ENCODE data around the gene ARFIP1. TPM values are rescaled to one million over a fixed set of nuclear protein-coding genes. Genes with fewer than 3 reads are reported as not detected.
A peak's percentile ranks its signal among the peaks of the same experiment; 100 is the strongest.

Gene ARFIP1
- total and polyA plus RNA-seq, 4 experiments from 2014 or later: 12.5 to 16.5 (median 14.1) TPM

- peak overlapping the region; percentile 12 to 87 (median 60) for H3K27ac Mint-ChIP-seq
- DNase-seq: no peak
- intact Hi-C loops (cut with micrococcal nuclease): no loop called here
- no peaks in the 10 kb centered on the region for H3K9me3 Mint-ChIP-seq
- Histone ChIP-seq H3K4me1 (ENCODE audit: insufficient read depth, low read length) (peaks cover 31% of the 10 kb centered on the region), H3K9me3 (ENCODE audit: control insufficient read depth in 1 of 2, low read length in 2 of 2) (no peaks in the 10 kb centered on the region), H3K4me3 (ENCODE audit: low read length in 2 of 2) (no peak overlapping the region), H3K27ac (ENCODE audit: low read depth, low read length) (no peak overlapping the region), H3K36me3 (ENCODE audit: insufficient read depth, low read length) (no peaks in the 10 kb centered on the region), H3K27me3 (ENCODE audit: insufficient read depth, low read length) (no peaks in the 10 kb centered on the region)
- ChIA-PET CTCF (ENCODE audit: partially characterized antibody) (no interaction called here), POLR2A (ENCODE audit: partially characterized antibody) (no interaction called here)
- H3K4me1 Mint-ChIP-seq: peaks cover 29 to 52% (median 40%) of the 10 kb centered on the region in 4 donors
- H3K36me3 Mint-ChIP-seq: peaks cover 3% of the 10 kb centered on the region in 2 donors
- H3K4me3 Mint-ChIP-seq: peak overlapping the region in 7 of 8 donors; percentile 23 to 68 (median 64)
- H3K27me3 Mint-ChIP-seq: no peaks in the 10 kb centered on the region
Observed at GRCh38 chr4:152785639-152786615, 6.2 kb downstream of the ARFIP1 start.

DNA sequence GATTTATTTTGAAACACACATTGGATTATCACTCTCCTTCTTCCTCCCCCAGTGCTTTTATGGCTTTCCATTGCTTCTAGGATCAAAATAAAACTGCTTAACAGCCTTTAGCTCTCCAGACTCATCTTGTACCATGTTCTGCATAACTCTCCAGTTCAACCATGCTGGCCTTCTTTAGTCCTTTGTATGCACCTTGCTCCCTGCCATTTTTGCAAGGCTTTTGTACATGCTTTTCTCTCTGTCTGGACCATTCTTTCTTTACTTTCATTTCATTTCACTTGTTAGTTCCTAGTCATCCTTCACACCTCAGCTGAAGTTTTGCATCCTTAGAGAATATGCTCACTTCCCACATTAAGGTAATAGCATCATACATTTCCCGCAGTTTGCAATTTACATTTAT, 6.9 kb downstream of the ARFIP1 start:
- peaks cover 26 to 49% (median 37%) of the 10 kb centered on the region in 4 donors for H3K4me1 Mint-ChIP-seq
- peak overlapping the region; percentile 0 to 87 (median 60) for H3K27ac Mint-ChIP-seq
- H3K4me3 ChIP-seq (ENCODE audit: low read length in 2 of 2): no peak overlapping the region
- peaks cover 26% of the 10 kb centered on the region for H3K4me1 ChIP-seq (ENCODE audit: insufficient read depth, low read length)
- no peaks in the 10 kb centered on the region for H3K36me3 ChIP-seq (ENCODE audit: insufficient read depth, low read length)
- ChIA-PET POLR2A (ENCODE audit: partially characterized antibody) (no interaction called here), CTCF (ENCODE audit: partially characterized antibody) (no interaction called here)
- no peaks in the 10 kb centered on the region for H3K9me3 ChIP-seq (ENCODE audit: control insufficient read depth in 1 of 2, low read length in 2 of 2)
- H3K27me3 ChIP-seq (ENCODE audit: insufficient read depth, low read length): no peaks in the 10 kb centered on the region
- intact Hi-C loops (cut with micrococcal nuclease): no loop called here
- peaks cover 3% of the 10 kb centered on the region in 2 donors for H3K36me3 Mint-ChIP-seq
- no peaks in the 10 kb centered on the region for H3K9me3 Mint-ChIP-seq
- H3K27me3 Mint-ChIP-seq: no peaks in the 10 kb centered on the region
- H3K4me3 Mint-ChIP-seq: peak overlapping the region; percentile 10 to 68 (median 64)
- no peak overlapping the region for H3K27ac ChIP-seq (ENCODE audit: low read depth, low read length)
- DNase-seq: no peak

DNA sequence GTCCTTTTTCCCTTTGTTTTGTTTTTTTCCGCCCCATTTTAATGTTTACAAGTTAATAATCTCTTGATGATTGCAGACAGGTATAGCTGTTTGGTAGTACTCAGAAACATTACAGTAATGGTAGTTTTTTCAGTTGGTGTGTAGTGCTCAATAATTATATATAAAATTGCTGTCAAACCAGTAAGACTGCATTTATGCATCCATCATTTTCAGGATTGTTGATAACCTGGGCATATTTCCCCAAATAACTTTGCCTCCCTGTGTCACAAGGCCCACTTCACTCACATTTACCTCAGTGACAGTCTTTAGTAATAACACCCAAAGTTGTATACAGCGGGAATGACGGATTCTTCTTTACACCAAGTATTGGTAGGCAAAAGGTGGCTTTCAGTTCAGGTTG, 16.1 kb downstream of the ARFIP1 start:
- Histone ChIP-seq H3K36me3 (ENCODE audit: insufficient read depth, low read length) (no peaks in the 10 kb centered on the region), H3K27me3 (ENCODE audit: insufficient read depth, low read length) (no peaks in the 10 kb centered on the region), H3K9me3 (ENCODE audit: control insufficient read depth in 1 of 2, low read length in 2 of 2) (no peaks in the 10 kb centered on the region), H3K4me1 (ENCODE audit: insufficient read depth, low read length) (no peaks in the 10 kb centered on the region), H3K27ac (ENCODE audit: low read depth, low read length) (no peak overlapping the region), H3K4me3 (ENCODE audit: low read length in 2 of 2) (no peak overlapping the region)
- no peak for DNase-seq
- Mint-ChIP-seq H3K4me1 (peaks cover 10 to 14% (median 13%) of the 10 kb centered on the region in 4 donors), H3K9me3 (no peaks in the 10 kb centered on the region), H3K27me3 (no peaks in the 10 kb centered on the region), H3K27ac (no peak overlapping the region), H3K36me3 (peaks cover 0 to 5% of the 10 kb centered on the region in 2 donors), H3K4me3 (peak overlapping the region in 1 of 8 donors; percentile 56)
- ChIA-PET CTCF (ENCODE audit: partially characterized antibody) (no interaction called here), POLR2A (ENCODE audit: partially characterized antibody) (no interaction called here)
- intact Hi-C loops (cut with micrococcal nuclease): no loop called here

DNA sequence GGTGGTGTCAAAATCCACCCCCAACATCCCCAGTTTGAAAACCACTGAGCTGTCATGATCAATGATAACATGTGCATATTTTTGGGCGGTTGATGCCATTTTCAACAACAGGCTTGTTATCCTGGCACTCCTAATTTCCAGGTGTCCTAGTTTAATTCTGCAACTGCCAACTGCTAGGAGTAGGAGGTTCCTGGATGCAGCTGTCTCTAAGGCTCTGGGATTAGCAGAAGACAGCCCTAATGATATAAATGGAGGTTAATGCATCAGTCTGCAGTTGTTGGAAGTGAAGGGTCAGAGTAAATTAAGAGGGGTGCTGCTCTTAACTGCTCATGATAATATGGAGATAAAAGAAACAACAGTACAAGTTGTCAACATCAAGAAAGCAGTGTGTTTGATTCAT, 23.8 kb downstream of the ARFIP1 start:
- ChIA-PET POLR2A (ENCODE audit: partially characterized antibody) (interaction anchor here (1.6 kb wide), 1 partner anchor 11 kb away, joined by 3 read pairs; no protein-coding TSS in a partner anchor), CTCF (ENCODE audit: partially characterized antibody) (no interaction called here)
- Histone ChIP-seq H3K9me3 (ENCODE audit: control insufficient read depth in 1 of 2, low read length in 2 of 2) (no peaks in the 10 kb centered on the region), H3K4me3 (ENCODE audit: low read length in 2 of 2) (no peak overlapping the region), H3K36me3 (ENCODE audit: insufficient read depth, low read length) (no peaks in the 10 kb centered on the region), H3K27ac (ENCODE audit: low read depth, low read length) (no peak overlapping the region), H3K4me1 (ENCODE audit: insufficient read depth, low read length) (peaks cover 9% of the 10 kb centered on the region), H3K27me3 (ENCODE audit: insufficient read depth, low read length) (no peaks in the 10 kb centered on the region)
- Mint-ChIP-seq H3K36me3 (peaks cover 0 to 4% of the 10 kb centered on the region in 2 donors), H3K27me3 (no peaks in the 10 kb centered on the region), H3K9me3 (peaks cover 0 to 3% (median 0%) of the 10 kb centered on the region in 8 donors), H3K27ac (no peak overlapping the region), H3K4me1 (peaks cover 11 to 19% (median 17%) of the 10 kb centered on the region in 4 donors), H3K4me3 (no peak overlapping the region)
- no peak for DNase-seq
- intact Hi-C loops (cut with micrococcal nuclease): no loop called here

- peaks cover 0 to 3% (median 0%) of the 10 kb centered on the region in 8 donors for H3K9me3 Mint-ChIP-seq
Observed at GRCh38 chr4:152805071-152805650, 25.4 kb downstream of the ARFIP1 start.

GRCh38 chr4:152805818-152806217, 26.1 kb downstream of the ARFIP1 start:
- Histone ChIP-seq H3K4me1 (ENCODE audit: insufficient read depth, low read length) (peaks cover 9% of the 10 kb centered on the region), H3K27ac (ENCODE audit: low read depth, low read length) (no peak overlapping the region), H3K9me3 (ENCODE audit: control insufficient read depth in 1 of 2, low read length in 2 of 2) (no peaks in the 10 kb centered on the region), H3K4me3 (ENCODE audit: low read length in 2 of 2) (no peak overlapping the region), H3K27me3 (ENCODE audit: insufficient read depth, low read length) (no peaks in the 10 kb centered on the region), H3K36me3 (ENCODE audit: insufficient read depth, low read length) (no peaks in the 10 kb centered on the region)
- no peak overlapping the region for H3K4me3 Mint-ChIP-seq
- peaks cover 5 to 8% of the 10 kb centered on the region in 2 donors for H3K36me3 Mint-ChIP-seq
- H3K27me3 Mint-ChIP-seq: no peaks in the 10 kb centered on the region
- DNase-seq: no peak
- peak overlapping the region in 1 of 7 donors; percentile 8 for H3K27ac Mint-ChIP-seq
- peaks cover 0 to 5% (median 0%) of the 10 kb centered on the region in 8 donors for H3K9me3 Mint-ChIP-seq
- ChIA-PET CTCF (ENCODE audit: partially characterized antibody) (interaction anchor here (1.1 kb wide), 1 partner anchor 41 kb away, joined by 4 read pairs; no protein-coding TSS in a partner anchor), POLR2A (ENCODE audit: partially characterized antibody) (interaction anchor here (1.0 kb wide), 1 partner anchor 13 kb away, joined by 4 read pairs; no protein-coding TSS in a partner anchor)
- peaks cover 11 to 21% (median 17%) of the 10 kb centered on the region in 4 donors for H3K4me1 Mint-ChIP-seq
- intact Hi-C loops (cut with micrococcal nuclease): no loop called here

More at GRCh38 chr4:152805071-152805650, 25.4 kb downstream of the ARFIP1 start:
- H3K9me3 ChIP-seq (ENCODE audit: control insufficient read depth in 1 of 2, low read length in 2 of 2): no peaks in the 10 kb centered on the region
- intact Hi-C loops (cut with micrococcal nuclease): no loop called here
- H3K27me3 ChIP-seq (ENCODE audit: insufficient read depth, low read length): no peaks in the 10 kb centered on the region
- peaks cover 9% of the 10 kb centered on the region for H3K4me1 ChIP-seq (ENCODE audit: insufficient read depth, low read length)
- DNase-seq: no peak
- no peak overlapping the region for H3K27ac Mint-ChIP-seq
- ChIA-PET CTCF (ENCODE audit: partially characterized antibody) (interaction anchor here (1.1 kb wide), 1 partner anchor 42 kb away, joined by 4 read pairs; no protein-coding TSS in a partner anchor), POLR2A (ENCODE audit: partially characterized antibody) (no interaction called here)
- H3K4me3 Mint-ChIP-seq: no peak overlapping the region
- peaks cover 11 to 20% (median 16%) of the 10 kb centered on the region in 4 donors for H3K4me1 Mint-ChIP-seq
- no peak overlapping the region for H3K27ac ChIP-seq (ENCODE audit: low read depth, low read length)
- H3K36me3 Mint-ChIP-seq: peaks cover 1 to 4% of the 10 kb centered on the region in 2 donors
- no peaks in the 10 kb centered on the region for H3K36me3 ChIP-seq (ENCODE audit: insufficient read depth, low read length)
- H3K27me3 Mint-ChIP-seq: no peaks in the 10 kb centered on the region
- no peak overlapping the region for H3K4me3 ChIP-seq (ENCODE audit: low read length in 2 of 2)

Measured in CD4-positive, alpha-beta memory T cell (primary cell).